Endothelial cell of umbilical vein (primary cell): Measurements from ENCODE around the gene HID1. TPM values are rescaled to one million over a fixed set of nuclear protein-coding genes. Genes with fewer than 3 reads are reported as not detected.

Source experiments
- BruUV-seq: library from RNA; stranded (reverse); fragments of 400-500 nt; replicated peaks from 2 replicates; lab custom pipeline; 2021; lab: Mats Ljungman, UMichigan
- CTCF ChIA-PET: fragments of 300-600, 350-600 bp; sonication (Branson Sonifier 250); formaldehyde crosslinking; loops from one replicate; lab custom pipeline; 2021; ENCODE audit warnings: antibody characterized with exemption, inconsistent platforms; lab: Charles Lee
- POLR2A ChIA-PET: fragments of 300-600, 350-600 bp; sonication (Branson Sonifier 250); formaldehyde crosslinking; loops from one replicate; lab custom pipeline; 2021; ENCODE audit warnings: antibody characterized with exemption, inconsistent platforms; lab: Charles Lee
- DNase-seq: peaks from one replicate; pipeline ENCODE4 v3.0.0-alpha.2; 2011; ENCODE audit warnings: low read depth, low spot score
- FAIRE-seq: peaks from 2 replicates; lab custom pipeline; 2011; peaks lifted over from hg19 to GRCh38; lab: Jason Lieb, UNC
- H2AFZ ChIP-seq: 2 replicates; pipeline ENCODE4 v1.6.0; 2012; ENCODE audit warnings: low read depth, low read length, control low read depth, inconsistent platforms
- H3K27ac ChIP-seq: 2 replicates; pipeline ENCODE4 v1.5.1; 2011; ENCODE audit warnings: low read depth, mild to moderate bottlenecking, control low read depth, low read length, moderate library complexity; ENCODE audit not compliant: insufficient read depth
- H3K27me3 ChIP-seq, 2 experiments: 2 replicates each; pipeline versions ENCODE4 v1.6.0 to v1.6.1; 2011; ENCODE audit warnings: low read length in 2 of 2, mixed read lengths in 1 of 2; ENCODE audit not compliant: control insufficient read depth in 2 of 2, insufficient read depth in 2 of 2
- H3K36me3 ChIP-seq, 2 experiments: 2 replicates in 1 of 2; 3 replicates in 1 of 2; pipeline ENCODE4 v1.5.1; 2011; ENCODE audit warnings: low read length in 2 of 2, mild to moderate bottlenecking in 1 of 2, moderate library complexity in 1 of 2; ENCODE audit not compliant: control insufficient read depth in 2 of 2, insufficient read depth in 2 of 2; ENCODE audit errors: extremely low read depth in 1 of 2
- H3K4me1 ChIP-seq: 3 replicates; pipeline ENCODE4 v1.5.1; 2011; ENCODE audit warnings: mild to moderate bottlenecking, low read length; ENCODE audit not compliant: control insufficient read depth, insufficient read depth; ENCODE audit errors: extremely low read depth
- H3K4me2 ChIP-seq: 2 replicates; pipeline ENCODE4 v1.6.1; 2011; ENCODE audit warnings: low read length, control low read depth, mixed read lengths; ENCODE audit not compliant: insufficient read depth
- H3K4me3 ChIP-seq, 3 experiments: fragments of 200-600 bp in 1 of 3; sonication (generic), shearing (Covaris generic) in 1 of 3; replicated peaks in 1 of 3; 2 replicates each; pipeline ENCODE4 v1.5.1; 2011 to 2016; ENCODE audit warnings: control low read depth in 3 of 3, low read length in 3 of 3, mild to moderate bottlenecking in 2 of 3, inconsistent platforms in 1 of 3, low read depth in 1 of 3, moderate library complexity in 1 of 3; ENCODE audit not compliant: insufficient read depth in 1 of 3
- H3K79me2 ChIP-seq: 2 replicates; pipeline ENCODE4 v1.6.0; 2012; ENCODE audit warnings: low read length, inconsistent platforms; ENCODE audit not compliant: control insufficient read depth, insufficient read depth
- H3K9ac ChIP-seq: replicated peaks from 2 replicates; pipeline ENCODE3; 2011; ENCODE audit warnings: low read length, control low read depth; ENCODE audit not compliant: insufficient read depth; ENCODE audit errors: extremely low read depth
- H3K9me1 ChIP-seq: replicated peaks from 3 replicates; pipeline ENCODE4 v1.6.0; 2011; ENCODE audit warnings: mild to moderate bottlenecking, low read length; ENCODE audit not compliant: control insufficient read depth, insufficient read depth; ENCODE audit errors: extremely low read depth
- H3K9me3 ChIP-seq: replicated peaks from 2 replicates; pipeline ENCODE4 v1.5.1; 2012; ENCODE audit warnings: low read length, inconsistent platforms; ENCODE audit not compliant: control insufficient read depth, insufficient read depth
- H4K20me1 ChIP-seq: replicated peaks from 2 replicates; pipeline ENCODE3; 2011; ENCODE audit warnings: mild to moderate bottlenecking, low read length; ENCODE audit not compliant: control insufficient read depth, insufficient read depth; ENCODE audit errors: extremely low read depth
- CTCF ChIP-seq, 2 donors: IDR thresholded peaks; 1 replicate in 1 of 2; 2 replicates in 1 of 2; pipeline ENCODE4 v1.5.1; 2011; ENCODE audit warnings: low read length in 2 of 2, mild to moderate bottlenecking in 2 of 2, moderate library complexity in 2 of 2, control low read depth in 1 of 2, inconsistent platforms in 1 of 2, low read depth in 1 of 2; ENCODE audit not compliant: insufficient read depth in 1 of 2; ENCODE audit errors: extremely low read depth in 1 of 2
- EZH2 ChIP-seq: IDR thresholded peaks from 2 replicates; pipeline ENCODE4 v1.6.1; 2012; ENCODE audit warnings: borderline replicate concordance, low read depth, mild to moderate bottlenecking, moderate library complexity, low read length, inconsistent platforms; ENCODE audit not compliant: severe bottlenecking
- FOS ChIP-seq: IDR thresholded peaks from 2 replicates; pipeline ENCODE4 v1.6.1; 2011; ENCODE audit warnings: mild to moderate bottlenecking, low read length, moderate library complexity, borderline replicate concordance; ENCODE audit not compliant: insufficient read depth
- GATA2 ChIP-seq: IDR thresholded peaks from 2 replicates; pipeline ENCODE4 v1.7.0; 2011; ENCODE audit warnings: low read depth, mild to moderate bottlenecking, moderate library complexity, mixed read lengths, low read length; ENCODE audit not compliant: insufficient read length, insufficient read depth
- JUN ChIP-seq: IDR thresholded peaks from 2 replicates; pipeline ENCODE4 v1.6.1; 2011; ENCODE audit warnings: borderline replicate concordance, low read depth; ENCODE audit not compliant: insufficient read length, insufficient read depth
- MYC ChIP-seq: IDR thresholded peaks from one replicate; pipeline ENCODE4 v1.6.1; 2011; ENCODE audit warnings: mild to moderate bottlenecking, low read depth, low read length
- POLR2A ChIP-seq: IDR thresholded peaks from 2 replicates; pipeline ENCODE4 v1.6.1; 2012; ENCODE audit warnings: low read depth, mild to moderate bottlenecking, control low read depth, low read length
- POLR2AphosphoS5 ChIP-seq: IDR thresholded peaks from 2 replicates; pipeline ENCODE4 v1.6.1; 2012; ENCODE audit warnings: low read depth, mild to moderate bottlenecking, control low read depth, low read length, moderate library complexity; ENCODE audit not compliant: insufficient read depth
- dilution Hi-C: fragments of 300-500 bp; cut with MboI; formaldehyde crosslinking; loops from one replicate; pipeline ENCODE4 v1.15.0; 2019; ENCODE audit warnings: low sequenced_read_pairs; ENCODE audit not compliant: extremely low pct_ligation_motif_present
- intact Hi-C: fragments of 100-400 bp; cut with micrococcal nuclease; formaldehyde crosslinking; loops from one replicate; pipeline ENCODE4 v1.10.0; 2022
- polyA plus RNA-seq, 4 experiments: library from polyadenylated mRNA; depleted of rRNA in 3 of 4; stranded (reverse) in 3 of 4; unstranded in 1 of 4; fragments of >200 nt; gene quantifications; 2 replicates each; pipeline versions ENCODE4 v1.2.1 to v1.2.3, GENCODE V29; 2011 to 2012; ENCODE audit warnings: missing spikeins in 1 of 4
- total RNA-seq: library from RNA; stranded (reverse); gene quantifications from 2 replicates; pipeline ENCODE4 v1.2.3, GENCODE V29; 2021
- TF ChIP-seq, protein P1 (sequence below): IDR thresholded peaks from 2 replicates; pipeline ENCODE4 v1.6.1; 2011; ENCODE audit not compliant: insufficient read depth, insufficient read length

The HID1 gene
- total and polyA plus RNA-seq, 2 donors (not counting 3 experiments of a cell fraction or from before 2014, with no cell fraction given), result 41.4 to 53.3 TPM

- Histone ChIP-seq H3K9me3 (no peaks in the 10 kb centered on the region), H3K4me2 (no peak overlapping the region), H3K36me3 (no peaks in the 10 kb centered on the region), H3K9me1 (no peaks in the 10 kb centered on the region), H3K4me1 (peaks cover under 1% of the 10 kb centered on the region), H3K27ac (no peak overlapping the region), H3K27me3 (no peaks in the 10 kb centered on the region), H4K20me1 (no peaks in the 10 kb centered on the region), H3K9ac (no peak overlapping the region), H2AFZ (no peak overlapping the region), H3K4me3 (no peak overlapping the region), H3K79me2 (no peaks in the 10 kb centered on the region)
- no TSS peak for BruUV-seq
- ChIA-PET POLR2A (no interaction called here), CTCF (interaction anchor here (1.3 kb wide), 1 partner anchor 236 kb away, joined by 3 read pairs; no protein-coding TSS in a partner anchor)
- intact Hi-C loops, result no loop called here
- TF ChIP-seq, protein P1, sequence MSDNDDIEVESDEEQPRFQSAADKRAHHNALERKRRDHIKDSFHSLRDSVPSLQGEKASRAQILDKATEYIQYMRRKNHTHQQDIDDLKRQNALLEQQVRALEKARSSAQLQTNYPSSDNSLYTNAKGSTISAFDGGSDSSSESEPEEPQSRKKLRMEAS, result no peak
- TF ChIP-seq MYC, result no peak
- no peak for TF ChIP-seq FOS
- TF ChIP-seq CTCF (IDR thresholded peaks at IDR 0.05; ENCODE audit: extremely low read depth in 1 of 2, insufficient read depth in 1 of 2, low read depth in 1 of 2, low read length in 2 of 2), result no peak
- TF ChIP-seq EZH2, result no peak
- no peak for TF ChIP-seq JUN
- TF ChIP-seq POLR2AphosphoS5, result no peak
- TF ChIP-seq POLR2A, result no peak
- TF ChIP-seq GATA2, result no peak
- no peak for DNase-seq
- dilution Hi-C loops, result no loop called here
- no peak for FAIRE-seq
Observed at GRCh38 chr17:74964988-74965622, 7.5 kb downstream of the HID1 start.
